Measurements from ENCODE around the gene BNC1.

BNC1 gene

DNA sequence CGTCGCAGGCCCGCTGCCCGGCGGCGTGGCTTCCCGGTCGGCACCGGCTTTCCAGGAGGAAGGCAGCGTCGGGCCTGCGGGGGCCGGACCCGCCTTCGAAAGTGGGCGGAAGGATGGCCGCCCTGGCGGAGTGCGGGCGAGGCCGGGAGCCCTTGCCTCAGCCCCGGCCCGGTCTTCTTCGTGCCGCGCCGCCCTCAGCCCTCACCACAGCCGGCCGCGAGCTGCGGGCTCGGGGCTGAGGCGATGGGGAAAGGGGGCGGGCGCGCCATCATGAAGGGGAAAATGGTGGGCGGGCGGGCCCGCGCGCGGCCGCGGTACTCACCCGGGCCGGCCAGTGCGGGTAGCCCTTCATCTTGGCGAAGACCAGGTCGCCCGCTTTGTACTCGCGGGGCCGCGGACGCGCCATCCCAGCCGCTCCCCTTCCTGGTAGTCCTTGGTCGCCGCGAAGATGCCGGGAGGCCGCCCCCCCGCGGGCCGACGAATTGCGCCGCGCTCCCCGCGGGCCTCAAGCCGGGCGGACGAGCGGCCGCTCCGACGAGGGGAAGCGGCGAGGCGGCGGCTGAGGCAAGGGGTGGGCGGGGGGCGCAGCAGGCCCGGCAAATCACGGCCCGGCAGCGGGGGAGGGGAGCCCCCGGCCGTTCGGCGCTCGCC lies 77.3 kb downstream of the BNC1 start:
- Histone ChIP-seq H3K4me3 (ENCODE audit: low read length) (peak overlapping the region; percentile 99), H3K9ac (ENCODE audit: low read depth, low read length) (peak overlapping the region; percentile 92), H3K36me3 (ENCODE audit: insufficient read depth, low read length) (peaks cover 7% of the 10 kb centered on the region; the same call in 1 of the 2 replicates), H3K4me1 (ENCODE audit: insufficient read depth, low read length) (peaks cover 33% of the 10 kb centered on the region), H3K27ac (ENCODE audit: low read depth, low read length) (peak overlapping the region; percentile 88), H3K9me3 (ENCODE audit: insufficient read depth, low read depth, low read length) (no peaks in the 10 kb centered on the region), H3K27me3 (ENCODE audit: insufficient read depth, low read length) (no peaks in the 10 kb centered on the region)
- WGBS: under 1% methylated on average over 93 of the region's 93 CpGs

DNA sequence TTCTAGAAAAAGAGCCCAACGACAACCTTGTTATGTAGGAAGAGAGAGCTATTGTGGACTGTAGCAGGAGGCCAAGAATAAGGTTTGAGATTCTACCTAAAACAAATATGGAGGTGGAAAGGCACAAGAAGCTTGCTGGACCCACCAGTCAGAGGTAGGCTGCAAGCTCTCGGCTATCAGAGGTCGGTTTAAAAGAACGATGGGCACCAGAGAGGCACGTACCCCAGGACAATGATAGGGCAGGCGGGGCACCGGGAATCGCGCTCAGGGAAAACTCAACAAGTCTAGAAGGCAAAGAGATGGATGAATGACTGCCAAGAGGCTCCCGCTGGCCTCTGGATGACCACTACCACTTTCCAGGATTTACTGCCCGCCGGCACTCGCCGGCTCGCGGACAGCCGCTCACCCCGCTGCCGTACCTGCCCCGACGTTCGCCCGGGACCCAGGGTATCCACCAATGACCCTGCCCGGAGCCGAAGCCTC lies 77.9 kb downstream of the BNC1 start:
- Histone ChIP-seq H3K27me3 (ENCODE audit: insufficient read depth, low read length) (no peaks in the 10 kb centered on the region), H3K9ac (ENCODE audit: low read depth, low read length) (peak overlapping the region; percentile 92), H3K9me3 (ENCODE audit: insufficient read depth, low read depth, low read length) (no peaks in the 10 kb centered on the region), H3K4me3 (ENCODE audit: low read length) (peak overlapping the region; percentile 99), H3K36me3 (ENCODE audit: insufficient read depth, low read length) (peaks cover 7% of the 10 kb centered on the region; the same call in 1 of the 2 replicates), H3K4me1 (ENCODE audit: insufficient read depth, low read length) (peaks cover 33% of the 10 kb centered on the region), H3K27ac (ENCODE audit: low read depth, low read length) (peak overlapping the region; percentile 88)
- under 1% methylated on average over 25 of the region's 25 CpGs for WGBS
